ENCODE results near the gene NTNG1.
A peak's percentile ranks its signal among the peaks of the same experiment; 100 is the strongest.

The NTNG1 gene

GRCh38 chr1:107512836-107513235 lies 372.0 kb downstream of the NTNG1 start:
- no peak for DNase-seq (ENCODE audit: low spot score)

GRCh38 chr1:107514841-107515240 lies 374.0 kb downstream of the NTNG1 start:
- DNase-seq (ENCODE audit: low spot score): no peak

- no peak for DNase-seq (ENCODE audit: low spot score)
Measured at GRCh38 chr1:107515702-107516101, 374.9 kb downstream of the NTNG1 start.

GRCh38 chr1:107523061-107523460 lies 382.2 kb downstream of the NTNG1 start:
- no peak for DNase-seq (ENCODE audit: low spot score)

- no peak for DNase-seq (ENCODE audit: low spot score)
Measured at GRCh38 chr1:107523736-107524135, 382.9 kb downstream of the NTNG1 start.

GRCh38 chr1:107524301-107524700 lies 383.5 kb downstream of the NTNG1 start:
- no peak for DNase-seq (ENCODE audit: low spot score)

GRCh38 chr1:107525145-107525544 lies 384.3 kb downstream of the NTNG1 start:
- no peak for DNase-seq (ENCODE audit: low spot score)

GRCh38 chr1:107525961-107526360 lies 385.1 kb downstream of the NTNG1 start:
- DNase-seq (ENCODE audit: low spot score): no peak

- DNase-seq (ENCODE audit: low spot score): no peak
Measured at GRCh38 chr1:107526524-107527198, 385.8 kb downstream of the NTNG1 start.

- DNase-seq (ENCODE audit: low spot score): peak; percentile 75
Measured at GRCh38 chr1:107529511-107530149, 388.8 kb downstream of the NTNG1 start.

- peak; percentile 19 for DNase-seq (ENCODE audit: low spot score)
Measured at GRCh38 chr1:107530543-107530942, 389.7 kb downstream of the NTNG1 start.

GRCh38 chr1:107531065-107531908 lies 390.4 kb downstream of the NTNG1 start:
- DNase-seq (ENCODE audit: low spot score): no peak

GRCh38 chr1:107532318-107532717 lies 391.5 kb downstream of the NTNG1 start:
- DNase-seq (ENCODE audit: low spot score): no peak
